ENCODE results near the gene VPS33A. TPM values are rescaled to one million over a fixed set of nuclear protein-coding genes. Genes with fewer than 3 reads are reported as not detected.
A peak's percentile ranks its signal among the peaks of the same experiment; 100 is the strongest.

The VPS33A gene
- polyA plus RNA-seq, 2 of the 4 experiments (the other 2 are of a cell fraction) = 19.9 to 32.4 TPM

DNA sequence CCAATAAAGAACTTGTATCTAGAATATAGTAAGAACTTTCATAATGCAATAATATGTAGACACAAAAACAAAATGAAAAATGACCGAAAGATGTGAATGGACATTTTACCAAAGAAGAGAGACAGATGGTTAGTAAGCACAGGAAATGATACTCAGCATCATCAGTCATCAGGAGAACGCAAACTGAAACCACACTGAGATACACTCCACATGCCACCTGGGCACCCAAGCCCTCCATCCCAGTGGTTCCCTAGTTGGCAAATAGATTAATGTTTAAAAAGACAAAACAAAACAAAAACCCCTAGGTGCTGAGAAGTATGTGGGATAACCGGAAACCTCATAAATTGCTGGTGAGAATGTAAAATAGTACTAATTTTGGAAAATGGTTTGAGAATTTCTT is 26.8 kb upstream of the VPS33A start:
- Histone ChIP-seq H3K4me2 (no peak overlapping the region), H3K9me3 (no peaks in the 10 kb centered on the region), H3K4me3 (no peak overlapping the region), H3K4me1 (no peaks in the 10 kb centered on the region), H3K27ac (no peak overlapping the region)
- DNase-seq (ENCODE audit: low read depth in 1 of 2, low spot score in 1 of 2) (no peak), FAIRE-seq (no peak), ATAC-seq (no peak)
- ChIA-PET POLR2A (no interaction called here), CTCF (interaction anchor here (1.2 kb wide), 1 partner anchor 35 kb away, joined by 3 read pairs; no protein-coding TSS in a partner anchor)
- TF ChIP-seq CBX8 (IDR thresholded peaks at IDR 0.05) = no peak
- no peak for TF ChIP-seq JUN (IDR thresholded peaks at IDR 0.05)
- no peak for TF ChIP-seq CHD2 (IDR thresholded peaks at IDR 0.05; ENCODE audit: low read length, partially characterized antibody)
- TF ChIP-seq RAD21 (conservative IDR thresholded peaks at IDR 0.05 in 1 of 2, IDR thresholded peaks at IDR 0.05 in 1 of 2) = no peak
- TF ChIP-seq EHF (CRISPR knock-in tag; IDR thresholded peaks at IDR 0.05) = no peak
- TF ChIP-seq KDM1A (IDR thresholded peaks at IDR 0.05; ENCODE audit: low read depth) = no peak
- no peak for TF ChIP-seq HEYL (CRISPR knock-in tag; IDR thresholded peaks at IDR 0.05)
- no peak for TF ChIP-seq ZNF302 (CRISPR knock-in tag; IDR thresholded peaks at IDR 0.05)
- no peak for TF ChIP-seq POLR2AphosphoS2 (conservative IDR thresholded peaks at IDR 0.05; ENCODE audit: low read length)
- TF ChIP-seq EHMT2 (IDR thresholded peaks at IDR 0.05; ENCODE audit: low read depth) = no peak
- no peak for TF ChIP-seq SREBF2 (IDR thresholded peaks at IDR 0.05)
- no peak for TF ChIP-seq E2F6 (IDR thresholded peaks at IDR 0.05; ENCODE audit: borderline replicate concordance, low read depth)
- no peak for TF ChIP-seq CBX2 (IDR thresholded peaks at IDR 0.05; ENCODE audit: borderline replicate concordance, low read depth)
- TF ChIP-seq HDAC2 (IDR thresholded peaks at IDR 0.05) = no peak
- 88% methylated on average over 3 of the region's 3 CpGs for WGBS (ENCODE audit: missing lambda C conversion rate)

- ChIA-PET CTCF (no interaction called here), POLR2A (no interaction called here)
- DNase-seq (ENCODE audit: low read depth in 1 of 2, low spot score in 1 of 2) (no peak), ATAC-seq (no peak), FAIRE-seq (peak; percentile 68)
- WGBS (ENCODE audit: missing lambda C conversion rate) = 93% methylated on average over 8 of the region's 8 CpGs
- H3K27ac ChIP-seq = no peak overlapping the region
- no peaks in the 10 kb centered on the region for H3K9me3 ChIP-seq
- H3K4me2 ChIP-seq = no peak overlapping the region
- no peaks in the 10 kb centered on the region for H3K4me1 ChIP-seq
- no peak overlapping the region for H3K4me3 ChIP-seq
- TF ChIP-seq TFCP2L1 (CRISPR knock-in tag; IDR thresholded peaks at IDR 0.05) (no peak), USF2 (IDR thresholded peaks at IDR 0.05) (no peak), KDM1A (IDR thresholded peaks at IDR 0.05; ENCODE audit: low read depth) (no peak), TP53 (CRISPR knock-in tag; IDR thresholded peaks at IDR 0.05) (no peak)
- TF ChIP-seq, protein P1, sequence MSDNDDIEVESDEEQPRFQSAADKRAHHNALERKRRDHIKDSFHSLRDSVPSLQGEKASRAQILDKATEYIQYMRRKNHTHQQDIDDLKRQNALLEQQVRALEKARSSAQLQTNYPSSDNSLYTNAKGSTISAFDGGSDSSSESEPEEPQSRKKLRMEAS (IDR thresholded peaks at IDR 0.05) = no peak
Observed at GRCh38 chr12:122291431-122291830, 25.1 kb upstream of the VPS33A start.

DNA sequence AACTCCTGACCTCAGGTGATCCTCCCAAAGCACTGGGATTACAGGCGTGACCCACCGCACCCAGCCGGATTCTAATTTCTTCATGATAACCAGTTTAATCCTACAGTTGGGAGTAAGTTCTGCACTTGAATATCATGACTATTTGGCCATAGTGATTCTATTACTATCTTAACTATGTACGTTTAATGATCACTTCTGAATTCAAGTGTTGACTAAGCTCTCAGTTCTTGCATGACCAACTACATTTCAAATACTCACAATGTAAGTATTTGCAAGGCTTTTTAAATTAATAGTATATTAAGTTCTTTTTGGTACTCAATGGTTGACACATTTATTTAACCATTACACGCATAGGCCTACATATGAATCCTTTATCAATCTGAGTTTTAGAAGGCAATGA is 17.4 kb upstream of the VPS33A start:
- POLR2A ChIA-PET = no interaction called here
- Histone ChIP-seq H3K9me3 (no peaks in the 10 kb centered on the region), H3K4me3 (no peak overlapping the region), H3K4me1 (peaks cover 10% of the 10 kb centered on the region; the same call in 2 of the 3 replicates), H3K27ac (no peak overlapping the region), H3K4me2 (no peak overlapping the region)
- 94% methylated on average over 5 of the region's 5 CpGs for WGBS (ENCODE audit: missing lambda C conversion rate)
- DNase-seq (ENCODE audit: low read depth in 1 of 2, low spot score in 1 of 2) (no peak), ATAC-seq (no peak), FAIRE-seq (no peak)
- CTCF ChIA-PET = interaction anchor here (0.7 kb wide), 1 partner anchor 15 kb away, joined by 5 read pairs; no protein-coding TSS in a partner anchor
- TF ChIP-seq TP53 (CRISPR knock-in tag; IDR thresholded peaks at IDR 0.05) (no peak), FOSB (CRISPR knock-in tag; IDR thresholded peaks at IDR 0.05) (no peak), ZFP36 (IDR thresholded peaks at IDR 0.05; ENCODE audit: borderline replicate concordance, partially characterized antibody) (no peak), ZSCAN20 (CRISPR knock-in tag; IDR thresholded peaks at IDR 0.05) (no peak), CBX2 (IDR thresholded peaks at IDR 0.05; ENCODE audit: borderline replicate concordance, low read depth) (no peak), EHMT2 (IDR thresholded peaks at IDR 0.05; ENCODE audit: low read depth) (no peak), RNF2 (IDR thresholded peaks at IDR 0.05; ENCODE audit: borderline replicate concordance, low read depth) (no peak), CHD2 (IDR thresholded peaks at IDR 0.05; ENCODE audit: low read length, partially characterized antibody) (no peak), FOXS1 (CRISPR knock-in tag; IDR thresholded peaks at IDR 0.05) (no peak), JUN (IDR thresholded peaks at IDR 0.05) (no peak), FOSL2 (IDR thresholded peaks at IDR 0.05) (no peak), FOSL2 (CRISPR knock-in tag; IDR thresholded peaks at IDR 0.05) (no peak), BCL3 (IDR thresholded peaks at IDR 0.05) (no peak), NFE2L2 (conservative IDR thresholded peaks at IDR 0.05; ENCODE audit: low read length) (no peak), CHD4 (IDR thresholded peaks at IDR 0.05; ENCODE audit: borderline replicate concordance) (no peak)
- TF ChIP-seq, protein P2, sequence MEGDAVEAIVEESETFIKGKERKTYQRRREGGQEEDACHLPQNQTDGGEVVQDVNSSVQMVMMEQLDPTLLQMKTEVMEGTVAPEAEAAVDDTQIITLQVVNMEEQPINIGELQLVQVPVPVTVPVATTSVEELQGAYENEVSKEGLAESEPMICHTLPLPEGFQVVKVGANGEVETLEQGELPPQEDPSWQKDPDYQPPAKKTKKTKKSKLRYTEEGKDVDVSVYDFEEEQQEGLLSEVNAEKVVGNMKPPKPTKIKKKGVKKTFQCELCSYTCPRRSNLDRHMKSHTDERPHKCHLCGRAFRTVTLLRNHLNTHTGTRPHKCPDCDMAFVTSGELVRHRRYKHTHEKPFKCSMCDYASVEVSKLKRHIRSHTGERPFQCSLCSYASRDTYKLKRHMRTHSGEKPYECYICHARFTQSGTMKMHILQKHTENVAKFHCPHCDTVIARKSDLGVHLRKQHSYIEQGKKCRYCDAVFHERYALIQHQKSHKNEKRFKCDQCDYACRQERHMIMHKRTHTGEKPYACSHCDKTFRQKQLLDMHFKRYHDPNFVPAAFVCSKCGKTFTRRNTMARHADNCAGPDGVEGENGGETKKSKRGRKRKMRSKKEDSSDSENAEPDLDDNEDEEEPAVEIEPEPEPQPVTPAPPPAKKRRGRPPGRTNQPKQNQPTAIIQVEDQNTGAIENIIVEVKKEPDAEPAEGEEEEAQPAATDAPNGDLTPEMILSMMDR (IDR thresholded peaks at IDR 0.05) = no peak
- TF ChIP-seq, protein P3, sequence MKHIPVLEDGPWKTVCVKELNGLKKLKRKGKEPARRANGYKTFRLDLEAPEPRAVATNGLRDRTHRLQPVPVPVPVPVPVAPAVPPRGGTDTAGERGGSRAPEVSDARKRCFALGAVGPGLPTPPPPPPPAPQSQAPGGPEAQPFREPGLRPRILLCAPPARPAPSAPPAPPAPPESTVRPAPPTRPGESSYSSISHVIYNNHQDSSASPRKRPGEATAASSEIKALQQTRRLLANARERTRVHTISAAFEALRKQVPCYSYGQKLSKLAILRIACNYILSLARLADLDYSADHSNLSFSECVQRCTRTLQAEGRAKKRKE (CRISPR knock-in tag; IDR thresholded peaks at IDR 0.05; ENCODE audit: low read depth) = no peak
- TF ChIP-seq, protein P1 (IDR thresholded peaks at IDR 0.05) = no peak

All from A549 (cell line).